ENCODE measurements around the gene SIRT5.

Gene SIRT5

GRCh38 chr6:13541496-13541895 is 32.9 kb upstream of the SIRT5 start:
- no peak for DNase-seq (ENCODE audit: low spot score)
- H3K36me3 ChIP-seq (replicated peaks in 1 of 2; ENCODE audit: control insufficient read depth in 2 of 2, insufficient read depth in 2 of 2, low read length in 2 of 2) = no peaks in the 10 kb centered on the region
- no peaks in the 10 kb centered on the region for H3K79me1 ChIP-seq (ENCODE audit: low read depth, low read length)

GRCh38 chr6:13544454-13545186 is 29.8 kb upstream of the SIRT5 start:
- no peaks in the 10 kb centered on the region for H3K79me1 ChIP-seq (ENCODE audit: low read depth, low read length)
- H3K14ac ChIP-seq (ENCODE audit: low read length) = no peak overlapping the region
- H3K4ac ChIP-seq (ENCODE audit: low read length) = no peak overlapping the region
- H3K27me3 ChIP-seq (ENCODE audit: control insufficient read depth in 3 of 3, insufficient read depth in 3 of 3, low read depth in 1 of 3, low read length in 3 of 3) = peaks cover 0 to 6% (median 0%) of the 10 kb centered on the region in 3 experiments
- no peaks in the 10 kb centered on the region for H3K36me3 ChIP-seq (replicated peaks in 1 of 2; ENCODE audit: control insufficient read depth in 2 of 2, insufficient read depth in 2 of 2, low read length in 2 of 2)
- WGBS, 2 donors (ENCODE audit: extremely low coverage in 2 of 2, insufficient read length in 2 of 2, insufficient replicate concordance in 1 of 2) = no CpG with 5 or more reads among the region's 11 CpGs
- H4K91ac ChIP-seq (ENCODE audit: low read depth, low read length, poor library complexity) = no peak overlapping the region
- DNase-seq (ENCODE audit: low spot score) = no peak
- H2BK5ac ChIP-seq (ENCODE audit: low read length) = no peak overlapping the region
- no peak overlapping the region for H2AK5ac ChIP-seq (ENCODE audit: low read depth, low read length)
- no peak overlapping the region for H3K27ac ChIP-seq (replicated peaks; ENCODE audit: low read length)
- no peak overlapping the region for H2BK15ac ChIP-seq (ENCODE audit: low read length)
- H3K4me3 ChIP-seq (ENCODE audit: low read length in 2 of 2) = no peak overlapping the region
- no peak overlapping the region for H3K9ac ChIP-seq (ENCODE audit: low read depth, low read length, poor library complexity)
- peak overlapping the region; percentile 11 for H3K4me2 ChIP-seq (ENCODE audit: insufficient read depth, low read length, poor library complexity, severe bottlenecking)
- H2AFZ ChIP-seq (ENCODE audit: low read length) = no peak overlapping the region
- H3K18ac ChIP-seq (ENCODE audit: low read length) = no peak overlapping the region
- H2BK120ac ChIP-seq (ENCODE audit: low read depth, low read length) = no peak overlapping the region
- H3K23ac ChIP-seq (ENCODE audit: low read depth, low read length, poor library complexity) = no peak overlapping the region
- H3K4me1 ChIP-seq (ENCODE audit: control insufficient read depth in 2 of 2, insufficient read depth in 1 of 2, low read depth in 1 of 2, low read length in 2 of 2) = no peaks in the 10 kb centered on the region
- H3K9me3 ChIP-seq (replicated peaks in 1 of 2; ENCODE audit: control insufficient read depth in 2 of 2, insufficient read depth in 1 of 2, low read depth in 1 of 2, low read length in 2 of 2) = peaks cover 0 to 4% of the 10 kb centered on the region in 2 donors
- H4K8ac ChIP-seq (ENCODE audit: low read depth, low read length) = no peak overlapping the region
- H2BK12ac ChIP-seq (ENCODE audit: low read length) = no peak overlapping the region

More at GRCh38 chr6:13541496-13541895, 32.9 kb upstream of the SIRT5 start:
- Histone ChIP-seq H3K4me3 (ENCODE audit: low read length in 2 of 2) (no peak overlapping the region), H4K91ac (ENCODE audit: low read depth, low read length, poor library complexity) (no peak overlapping the region), H2BK15ac (ENCODE audit: low read length) (no peak overlapping the region), H3K4ac (ENCODE audit: low read length) (no peak overlapping the region), H3K27me3 (ENCODE audit: control insufficient read depth in 3 of 3, insufficient read depth in 3 of 3, low read depth in 1 of 3, low read length in 3 of 3) (peaks cover 0 to 3% (median 0%) of the 10 kb centered on the region in 3 experiments), H3K27ac (replicated peaks; ENCODE audit: low read length) (no peak overlapping the region), H3K9ac (ENCODE audit: low read depth, low read length, poor library complexity) (no peak overlapping the region), H3K23ac (ENCODE audit: low read depth, low read length, poor library complexity) (no peak overlapping the region), H2BK12ac (ENCODE audit: low read length) (no peak overlapping the region), H2BK5ac (ENCODE audit: low read length) (no peak overlapping the region), H2BK120ac (ENCODE audit: low read depth, low read length) (peak overlapping the region; percentile 47), H4K8ac (ENCODE audit: low read depth, low read length) (no peak overlapping the region), H3K14ac (ENCODE audit: low read length) (no peak overlapping the region), H2AFZ (ENCODE audit: low read length) (no peak overlapping the region), H3K18ac (ENCODE audit: low read length) (no peak overlapping the region), H3K4me1 (ENCODE audit: control insufficient read depth in 2 of 2, insufficient read depth in 1 of 2, low read depth in 1 of 2, low read length in 2 of 2) (no peaks in the 10 kb centered on the region), H3K9me3 (replicated peaks in 1 of 2; ENCODE audit: control insufficient read depth in 2 of 2, insufficient read depth in 1 of 2, low read depth in 1 of 2, low read length in 2 of 2) (peaks cover 0 to 4% of the 10 kb centered on the region in 2 donors), H2AK5ac (ENCODE audit: low read depth, low read length) (no peak overlapping the region), H3K4me2 (ENCODE audit: insufficient read depth, low read length, poor library complexity, severe bottlenecking) (no peak overlapping the region)
- WGBS, 2 donors (ENCODE audit: extremely low coverage in 2 of 2, insufficient read length in 2 of 2, insufficient replicate concordance in 1 of 2) = no CpG with 5 or more reads among the region's 35 CpGs

- Histone ChIP-seq H3K9me3 (replicated peaks in 1 of 2; ENCODE audit: control insufficient read depth in 2 of 2, insufficient read depth in 1 of 2, low read depth in 1 of 2, low read length in 2 of 2) (peaks cover 0 to 4% of the 10 kb centered on the region in 2 donors), H3K23ac (ENCODE audit: low read depth, low read length, poor library complexity) (no peak overlapping the region), H3K18ac (ENCODE audit: low read length) (no peak overlapping the region), H3K4me2 (ENCODE audit: insufficient read depth, low read length, poor library complexity, severe bottlenecking) (no peak overlapping the region), H4K91ac (ENCODE audit: low read depth, low read length, poor library complexity) (no peak overlapping the region), H4K8ac (ENCODE audit: low read depth, low read length) (no peak overlapping the region), H2BK120ac (ENCODE audit: low read depth, low read length) (no peak overlapping the region), H3K27me3 (ENCODE audit: control insufficient read depth in 3 of 3, insufficient read depth in 3 of 3, low read depth in 1 of 3, low read length in 3 of 3) (peaks cover 0 to 6% (median 0%) of the 10 kb centered on the region in 3 experiments), H2BK5ac (ENCODE audit: low read length) (no peak overlapping the region), H2AK5ac (ENCODE audit: low read depth, low read length) (no peak overlapping the region), H3K4me1 (ENCODE audit: control insufficient read depth in 2 of 2, insufficient read depth in 1 of 2, low read depth in 1 of 2, low read length in 2 of 2) (no peaks in the 10 kb centered on the region), H3K4ac (ENCODE audit: low read length) (no peak overlapping the region), H2AFZ (ENCODE audit: low read length) (no peak overlapping the region), H3K14ac (ENCODE audit: low read length) (no peak overlapping the region), H3K36me3 (replicated peaks in 1 of 2; ENCODE audit: control insufficient read depth in 2 of 2, insufficient read depth in 2 of 2, low read length in 2 of 2) (no peaks in the 10 kb centered on the region), H2BK12ac (ENCODE audit: low read length) (no peak overlapping the region), H2BK15ac (ENCODE audit: low read length) (no peak overlapping the region), H3K27ac (replicated peaks; ENCODE audit: low read length) (peak overlapping the region; percentile 17), H3K4me3 (ENCODE audit: low read length in 2 of 2) (no peak overlapping the region), H3K9ac (ENCODE audit: low read depth, low read length, poor library complexity) (no peak overlapping the region), H3K79me1 (ENCODE audit: low read depth, low read length) (no peaks in the 10 kb centered on the region)
- DNase-seq (ENCODE audit: low spot score) = no peak
Observed at GRCh38 chr6:13545885-13546284, 28.5 kb upstream of the SIRT5 start.

GRCh38 chr6:13548500-13549210 is 25.7 kb upstream of the SIRT5 start:
- Histone ChIP-seq H4K8ac (ENCODE audit: low read depth, low read length) (no peak overlapping the region), H3K4me1 (ENCODE audit: control insufficient read depth in 2 of 2, insufficient read depth in 1 of 2, low read depth in 1 of 2, low read length in 2 of 2) (no peaks in the 10 kb centered on the region), H3K27me3 (ENCODE audit: control insufficient read depth in 3 of 3, insufficient read depth in 3 of 3, low read depth in 1 of 3, low read length in 3 of 3) (peaks cover 0 to 6% (median 0%) of the 10 kb centered on the region in 3 experiments), H2AFZ (ENCODE audit: low read length) (no peak overlapping the region), H3K23ac (ENCODE audit: low read depth, low read length, poor library complexity) (no peak overlapping the region), H2BK5ac (ENCODE audit: low read length) (no peak overlapping the region), H2BK15ac (ENCODE audit: low read length) (no peak overlapping the region), H3K4ac (ENCODE audit: low read length) (no peak overlapping the region), H3K9ac (ENCODE audit: low read depth, low read length, poor library complexity) (no peak overlapping the region), H3K4me2 (ENCODE audit: insufficient read depth, low read length, poor library complexity, severe bottlenecking) (no peak overlapping the region), H3K36me3 (replicated peaks in 1 of 2; ENCODE audit: control insufficient read depth in 2 of 2, insufficient read depth in 2 of 2, low read length in 2 of 2) (no peaks in the 10 kb centered on the region), H4K91ac (ENCODE audit: low read depth, low read length, poor library complexity) (no peak overlapping the region), H3K9me3 (replicated peaks in 1 of 2; ENCODE audit: control insufficient read depth in 2 of 2, insufficient read depth in 1 of 2, low read depth in 1 of 2, low read length in 2 of 2) (peaks cover 0 to 4% of the 10 kb centered on the region in 2 donors), H3K79me1 (ENCODE audit: low read depth, low read length) (no peaks in the 10 kb centered on the region), H3K27ac (replicated peaks; ENCODE audit: low read length) (no peak overlapping the region), H3K18ac (ENCODE audit: low read length) (no peak overlapping the region), H3K4me3 (ENCODE audit: low read length in 2 of 2) (no peak overlapping the region), H2AK5ac (ENCODE audit: low read depth, low read length) (no peak overlapping the region), H3K14ac (ENCODE audit: low read length) (no peak overlapping the region), H2BK12ac (ENCODE audit: low read length) (no peak overlapping the region), H2BK120ac (ENCODE audit: low read depth, low read length) (no peak overlapping the region)
- DNase-seq (ENCODE audit: low spot score) = no peak
- WGBS, 2 donors (ENCODE audit: extremely low coverage in 2 of 2, insufficient read length in 2 of 2, insufficient replicate concordance in 1 of 2) = no CpG with 5 or more reads among the region's 4 CpGs
